Hypothalamus (tissue), 51 donors: ENCODE data around the gene SPAG17.

Source experiments
- DNase-seq, 51 donors: peaks; one replicate each; lab custom pipeline; 2025; lab: John Stamatoyannopoulos, UW

The SPAG17 gene

DNA sequence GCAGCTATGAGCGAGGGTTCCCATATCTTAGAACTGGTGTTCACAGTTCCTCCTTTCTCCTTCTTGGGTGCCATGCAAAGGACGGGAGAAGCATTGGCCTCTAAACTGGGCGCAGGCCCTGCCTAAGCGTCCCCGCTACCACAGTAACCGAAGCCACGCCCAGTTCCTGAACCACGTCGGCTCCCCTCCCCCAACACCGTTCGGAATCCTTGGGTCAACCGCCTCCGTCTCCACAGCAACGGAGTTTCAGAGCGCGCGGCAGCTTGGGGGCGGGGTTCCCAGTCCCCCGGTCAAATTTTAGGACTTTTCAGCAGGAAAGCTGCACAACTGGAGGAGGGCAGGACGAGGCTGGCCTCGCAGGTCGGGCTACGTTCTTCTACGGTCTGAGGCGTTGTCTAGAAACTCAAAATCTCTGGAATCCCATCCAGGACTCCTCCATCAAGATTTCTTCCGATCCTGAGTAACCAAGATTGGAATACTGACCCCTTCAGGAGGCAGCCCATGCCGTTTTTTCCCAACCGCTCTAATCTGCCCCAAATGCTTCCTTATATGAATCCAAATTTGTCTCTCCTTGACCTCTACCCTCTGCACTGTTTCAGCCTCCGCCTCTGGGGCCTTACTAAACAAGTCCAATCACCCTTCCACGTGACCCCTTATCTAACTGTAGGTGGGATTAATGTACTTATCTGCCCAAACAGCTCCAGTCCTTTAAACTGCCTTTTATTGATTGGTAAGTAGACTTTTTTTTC lies at the start of gene SPAG17:
SPAG17 (minus strand) TSS at position 145 of the 749 bp plus-strand sequence; CDS start at position 74, 71 bp downstream.
- DNase-seq, result peak in 37 of 51 donors; percentile 2 to 63 (median 22)

DNA sequence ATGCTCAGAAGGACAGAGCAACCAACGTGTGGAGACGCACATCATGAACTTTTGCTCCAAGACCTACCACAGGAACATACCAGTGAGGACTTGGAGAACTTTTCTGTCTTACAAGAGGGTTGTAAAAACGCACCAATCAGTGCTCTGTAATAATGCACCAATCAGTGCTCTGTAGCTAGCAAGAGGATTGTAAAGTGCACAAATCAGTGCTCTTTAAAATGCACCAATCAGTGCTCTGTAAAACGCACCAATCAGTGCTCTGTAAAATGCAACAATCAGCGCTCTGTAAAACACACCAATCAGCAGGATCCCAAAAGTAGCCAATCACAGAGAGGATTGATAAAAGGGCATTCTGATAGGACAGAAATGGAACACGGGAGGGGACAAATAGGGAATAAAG lies 40.4 kb upstream of the SPAG17 start:
- DNase-seq, result no peak

DNA sequence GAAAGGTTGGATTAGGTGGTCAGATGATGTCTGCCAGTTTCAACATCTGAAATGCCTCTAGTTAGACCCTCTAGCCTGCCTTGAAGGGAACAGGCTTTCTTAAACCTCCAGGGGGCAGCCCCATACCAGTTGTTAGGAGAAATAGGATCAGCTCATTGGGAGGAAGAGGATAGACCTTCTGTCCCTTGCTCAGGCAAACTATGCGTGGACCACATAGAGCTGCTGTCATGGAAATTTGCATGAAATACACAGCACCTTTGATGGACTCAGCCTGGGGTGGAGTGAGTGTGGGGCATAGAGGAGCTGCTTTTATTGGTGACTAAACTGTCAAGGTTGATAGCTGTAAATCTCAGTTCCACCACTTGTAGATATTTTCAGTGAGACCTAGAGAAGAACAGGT lies 38.4 kb upstream of the SPAG17 start:
- peak in 1 of 51 donors; percentile 6 for DNase-seq

DNA sequence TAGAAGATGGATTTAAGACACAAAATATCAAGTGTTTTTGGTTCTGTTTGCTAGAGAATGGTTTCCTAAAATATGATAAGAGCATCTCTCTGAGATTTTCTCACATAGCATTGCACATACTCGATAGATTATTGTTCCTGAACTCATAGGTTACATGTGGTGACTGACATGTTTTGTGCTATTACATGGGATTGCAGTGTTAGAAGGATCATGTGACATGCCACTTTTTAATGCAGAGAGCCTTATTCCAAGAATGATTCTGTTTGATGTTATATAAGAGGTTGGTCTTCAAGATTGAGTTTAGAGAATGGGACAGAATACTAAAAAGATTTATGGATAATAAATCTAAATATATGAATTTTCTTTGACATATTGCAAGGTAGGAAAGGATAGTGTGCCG lies 34.4 kb upstream of the SPAG17 start:
- DNase-seq, result no peak

DNA sequence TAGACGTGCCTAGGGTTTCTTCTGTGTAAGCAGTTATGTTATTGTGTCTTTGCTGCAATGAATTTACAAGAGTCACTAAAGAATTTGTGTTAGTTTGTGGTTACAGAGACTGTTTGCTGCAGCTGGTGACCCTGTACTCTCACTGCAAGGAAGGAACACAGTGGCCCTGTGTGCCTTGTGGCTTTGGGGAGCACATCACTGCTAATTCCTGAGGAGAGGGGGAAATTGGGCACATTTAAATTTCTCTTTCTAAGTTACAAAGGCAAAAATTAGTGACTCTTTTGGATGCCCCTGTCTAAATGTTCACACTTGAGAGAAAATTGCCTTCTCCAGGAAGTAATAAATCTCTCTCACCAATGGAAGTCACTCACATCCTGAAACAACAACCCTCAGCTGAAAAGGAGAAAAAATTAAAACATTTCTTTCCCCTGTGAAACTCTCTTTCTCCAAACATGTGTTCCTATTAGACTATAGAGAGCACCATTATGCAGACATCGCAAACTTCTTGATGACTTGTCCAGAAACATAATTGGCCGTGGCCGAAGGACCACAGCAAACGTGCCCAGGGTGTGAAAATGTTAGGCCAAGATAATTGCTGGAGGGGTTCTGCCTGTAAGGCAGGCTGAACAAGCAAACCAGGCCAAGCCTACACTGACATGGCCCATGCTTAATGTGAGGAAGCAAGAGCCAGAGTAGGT lies 32.3 kb upstream of the SPAG17 start:
- no peak for DNase-seq

DNA sequence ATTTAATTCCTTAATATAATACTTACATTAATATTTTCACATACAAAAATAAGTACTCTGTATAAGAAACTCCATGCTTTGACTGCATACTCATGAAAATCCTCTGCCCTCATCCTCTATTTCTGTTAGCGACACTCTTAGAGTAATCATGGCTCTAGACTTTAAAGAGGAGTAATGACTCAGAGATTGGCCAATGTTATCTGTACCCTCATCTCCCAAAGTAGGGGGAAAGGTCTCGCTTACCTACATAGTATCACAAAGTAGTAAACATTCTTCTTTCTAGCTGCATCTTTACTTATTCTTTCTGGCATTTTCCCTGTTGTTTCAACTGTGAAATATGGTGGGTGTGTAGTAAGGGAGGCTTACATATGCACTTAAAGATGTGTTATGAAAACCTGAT lies 29.8 kb upstream of the SPAG17 start:
- no peak for DNase-seq

DNA sequence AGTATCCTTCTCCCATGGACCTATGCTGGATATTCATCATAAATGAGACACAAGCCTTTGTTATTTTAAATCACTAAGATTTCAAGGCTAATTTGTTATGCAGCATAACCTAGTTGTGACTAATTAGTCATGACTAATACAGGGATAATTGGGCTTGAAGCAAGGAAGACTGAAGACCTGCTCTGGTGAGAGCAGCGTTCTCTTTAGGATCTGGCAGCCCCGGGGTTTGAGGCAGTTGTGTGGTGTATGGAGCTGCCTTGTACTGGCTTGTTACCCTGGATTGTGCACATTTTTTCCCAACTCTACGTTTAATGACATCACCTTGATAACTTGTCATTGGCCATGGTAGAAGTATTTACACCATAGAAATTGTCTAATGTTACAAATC lies 25.7 kb upstream of the SPAG17 start:
- no peak for DNase-seq

DNA sequence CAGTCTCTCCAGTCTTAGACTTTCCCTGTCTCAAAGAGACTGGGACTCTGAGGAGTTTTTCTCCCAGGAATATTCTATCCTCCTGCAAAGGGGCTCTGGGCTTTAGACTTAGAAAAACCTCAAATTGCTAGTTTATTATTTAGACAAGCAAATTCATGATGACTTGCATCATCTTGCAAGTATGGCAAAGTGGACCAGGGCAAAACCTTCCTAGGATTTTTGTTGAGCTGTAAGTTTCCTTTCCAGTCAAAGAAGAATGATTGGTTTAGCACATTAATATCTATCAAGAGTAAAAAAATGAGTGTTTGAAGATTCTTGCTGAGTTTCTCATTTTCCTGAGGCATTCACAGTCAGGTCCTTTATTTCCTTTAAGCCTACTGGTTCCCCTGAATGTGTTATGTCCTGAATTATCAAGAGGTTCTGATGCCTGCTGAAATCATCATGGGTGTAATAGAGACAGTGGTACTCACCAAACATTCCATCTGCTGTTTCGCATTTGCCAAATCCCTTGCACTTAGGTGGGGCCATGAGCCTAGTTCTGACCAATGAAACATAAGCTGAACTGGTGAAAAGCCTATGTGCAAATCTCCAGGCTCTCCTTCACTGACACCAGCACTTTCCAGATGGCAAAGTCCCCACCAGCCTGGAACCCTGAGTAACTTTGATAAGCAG lies 25.2 kb upstream of the SPAG17 start:
- DNase-seq, result no peak

DNA sequence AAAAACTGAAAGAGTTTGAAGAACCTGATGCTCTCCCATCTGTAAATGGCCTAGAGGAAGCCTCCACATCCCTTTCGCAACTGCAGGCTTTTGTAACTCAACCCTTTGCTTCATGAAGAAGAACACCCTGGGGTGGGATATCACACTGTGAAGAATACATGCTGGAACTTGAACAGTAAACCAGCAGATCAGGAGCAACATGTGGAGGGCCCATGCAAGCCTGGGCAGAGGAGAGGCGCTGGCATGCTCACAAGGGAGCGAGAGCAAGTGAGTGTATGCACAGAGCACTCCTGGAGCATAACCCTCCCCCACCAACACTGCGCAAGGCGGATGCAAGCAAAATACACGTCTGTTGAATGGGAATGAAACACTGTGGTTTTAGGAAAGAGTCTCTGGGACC lies 24.6 kb upstream of the SPAG17 start:
- DNase-seq, result no peak

DNA sequence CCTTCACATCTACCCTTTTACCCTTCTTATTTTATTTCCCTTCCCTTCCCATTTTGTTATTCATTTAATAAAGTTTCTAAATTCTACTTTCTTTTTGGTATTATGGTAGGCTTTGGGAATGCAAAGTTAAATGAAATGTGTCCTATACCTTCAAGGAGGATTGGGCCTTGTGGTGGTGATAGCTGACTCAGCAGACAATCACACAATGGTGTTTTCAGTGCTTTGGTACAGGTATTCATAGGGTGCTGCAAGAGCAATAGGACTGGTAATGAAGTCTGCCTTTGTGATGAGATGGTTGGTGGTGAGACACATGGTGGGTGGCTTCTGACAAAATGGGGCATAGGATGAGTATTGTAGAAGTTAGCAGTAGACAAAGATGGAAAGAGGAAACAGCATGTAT lies 21.9 kb upstream of the SPAG17 start:
- no peak for DNase-seq

DNA sequence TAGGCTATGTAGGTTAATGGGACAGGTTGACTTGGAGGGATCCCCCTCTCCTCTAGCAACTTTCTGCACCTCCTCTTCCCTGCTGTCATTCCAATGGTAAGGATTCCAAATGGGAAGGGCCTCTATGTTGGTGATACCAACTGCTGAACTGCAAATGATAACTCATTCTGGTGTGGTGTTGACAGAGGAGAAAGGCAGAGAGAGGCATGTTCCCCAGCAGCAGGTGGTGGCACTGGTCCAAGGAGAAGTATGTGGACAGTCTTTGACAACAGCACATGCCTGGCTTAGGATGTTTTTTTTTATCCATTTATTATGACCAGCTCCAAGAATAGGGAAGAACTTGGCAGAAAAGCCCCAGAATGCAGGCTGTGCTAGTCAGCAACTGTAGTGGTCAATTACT lies 19.6 kb upstream of the SPAG17 start:
- no peak for DNase-seq

DNA sequence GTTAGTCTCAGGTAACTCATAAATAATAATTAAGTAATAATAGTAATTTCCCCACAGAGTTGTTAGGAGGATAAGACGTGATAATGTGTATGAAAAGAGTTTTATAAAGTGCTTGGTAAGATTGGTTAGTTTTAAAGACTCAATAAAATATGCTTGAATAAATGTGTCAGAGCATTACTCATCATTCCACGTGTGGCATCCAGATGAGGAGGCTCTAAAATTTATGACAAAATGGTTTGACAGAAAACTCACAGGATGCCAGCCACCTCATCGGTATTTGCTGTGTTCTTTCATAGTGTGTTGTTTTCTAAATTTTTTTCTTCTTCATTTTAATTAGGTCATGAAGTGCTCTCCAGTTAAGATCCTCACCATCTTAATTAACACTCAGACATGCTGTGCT lies 19.1 kb upstream of the SPAG17 start:
- no peak for DNase-seq

DNA sequence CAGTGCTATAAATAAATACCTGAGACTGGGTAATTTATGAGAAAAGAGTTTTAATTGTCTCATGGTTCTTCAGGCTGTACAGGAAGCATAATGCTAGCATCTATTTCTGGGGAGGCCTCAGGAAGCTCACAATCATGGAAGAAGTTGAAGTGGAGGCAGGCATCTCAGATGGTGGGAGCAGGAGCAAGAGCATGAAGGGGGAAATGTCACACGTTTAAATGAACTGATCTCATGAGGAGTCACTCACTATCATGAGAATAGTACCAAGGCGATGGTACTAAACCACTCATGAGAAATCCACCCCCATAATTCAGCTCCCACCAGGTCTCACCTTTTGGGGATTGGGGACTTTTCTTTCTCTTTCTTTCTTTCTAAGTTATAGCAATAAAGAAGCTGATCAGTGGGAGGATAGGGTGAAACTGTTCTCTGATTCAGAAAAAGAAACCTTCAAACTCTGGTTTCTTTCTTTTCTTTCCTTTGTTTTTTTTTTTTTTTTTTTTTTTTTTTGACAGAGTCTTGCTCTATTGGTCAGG lies 17.1 kb upstream of the SPAG17 start:
- no peak for DNase-seq

DNA sequence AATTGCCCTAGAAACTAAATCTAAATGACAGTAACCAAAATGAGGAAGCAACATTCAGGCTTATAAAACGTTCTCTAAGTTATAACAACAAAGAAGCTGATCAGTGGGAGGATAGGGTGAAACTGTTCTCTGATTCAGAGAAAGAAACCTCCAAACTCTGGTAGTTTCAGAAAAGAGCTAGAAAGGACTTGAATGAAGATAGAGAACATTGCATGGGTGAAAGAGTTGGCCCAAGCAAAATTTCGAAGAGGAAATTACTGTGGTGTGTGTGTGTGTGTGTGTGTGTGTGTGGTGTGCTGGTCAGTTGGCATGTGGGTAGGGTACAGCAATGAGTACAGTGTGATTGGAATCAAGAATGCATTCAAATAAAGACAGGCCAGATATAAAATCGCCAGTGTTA lies 16.5 kb upstream of the SPAG17 start:
- DNase-seq, result no peak

DNA sequence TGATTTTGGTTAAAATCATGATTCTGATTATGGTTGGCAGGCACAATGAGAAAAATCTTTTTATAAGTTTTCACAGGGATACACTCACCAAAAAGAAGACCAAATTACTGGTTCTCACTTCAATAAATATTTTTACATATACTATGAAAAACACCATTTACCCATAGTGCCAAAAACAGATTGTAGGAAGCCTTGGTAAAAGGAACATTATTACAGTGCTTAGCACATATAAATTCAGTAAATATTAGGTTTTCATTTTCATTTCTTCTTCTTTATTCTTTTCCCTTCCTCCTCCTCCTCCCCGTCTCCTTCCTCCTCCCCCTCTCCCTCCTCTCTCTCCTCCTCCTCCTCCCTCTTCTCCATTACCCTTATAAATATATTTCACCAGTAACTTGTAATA lies 15.8 kb upstream of the SPAG17 start:
- DNase-seq, result no peak

DNA sequence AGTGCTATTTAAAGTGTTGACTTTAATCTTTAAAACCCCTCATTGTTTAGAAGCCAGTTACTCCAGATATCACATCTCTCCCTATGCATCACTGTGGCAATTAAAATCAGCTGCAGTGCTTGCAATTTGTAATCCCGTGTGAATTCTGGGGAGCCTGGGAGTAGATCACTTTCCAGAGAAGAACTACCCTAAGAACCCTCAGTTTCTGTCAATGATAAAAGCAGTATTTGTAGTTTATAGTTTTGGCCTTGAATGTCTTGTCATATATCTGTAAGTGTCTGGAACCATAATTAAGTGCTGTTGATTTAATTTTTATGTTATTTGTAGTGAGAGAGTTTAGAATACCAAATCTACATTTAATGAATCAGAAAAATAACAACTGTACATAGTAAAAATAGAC lies 5.5 kb upstream of the SPAG17 start:
- DNase-seq, result no peak

DNA sequence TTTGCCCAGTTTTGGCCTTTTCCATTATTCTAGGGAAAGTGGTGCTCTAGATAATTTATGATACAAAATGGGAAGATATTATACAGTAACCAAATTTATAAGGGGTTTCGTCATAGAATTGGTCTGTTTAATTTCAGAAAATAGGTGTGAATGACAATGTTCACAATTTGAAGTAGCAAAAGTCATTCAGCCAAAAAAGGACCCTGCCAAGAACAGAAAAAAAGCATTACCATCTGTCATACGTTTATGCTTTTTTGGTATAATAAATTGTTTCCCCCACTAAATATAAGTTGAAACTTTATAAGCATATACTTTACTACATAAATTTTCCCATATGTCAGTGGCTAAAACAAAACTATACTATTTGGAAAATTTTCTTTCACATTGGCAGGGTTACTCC lies 4.5 kb upstream of the SPAG17 start:
- no peak for DNase-seq

DNA sequence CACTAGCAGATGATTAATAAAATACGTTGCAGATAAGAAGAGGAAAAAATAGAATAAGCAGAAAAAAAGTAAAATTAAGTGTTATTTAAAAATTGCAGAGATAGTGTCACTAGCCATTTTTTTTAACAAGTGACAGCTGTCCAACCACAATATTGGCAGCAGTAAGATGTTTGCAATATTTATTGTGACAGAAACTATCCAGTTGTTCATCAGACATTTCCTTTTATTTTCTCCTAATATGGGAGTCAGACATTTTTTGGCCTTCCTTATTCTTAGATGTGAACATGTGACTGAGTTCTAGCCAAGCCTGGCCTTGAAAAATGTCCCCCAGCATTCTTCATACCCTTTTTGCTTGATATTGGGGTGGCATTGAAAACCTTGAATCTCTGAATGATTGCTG lies 3.4 kb upstream of the SPAG17 start:
- no peak for DNase-seq

DNA sequence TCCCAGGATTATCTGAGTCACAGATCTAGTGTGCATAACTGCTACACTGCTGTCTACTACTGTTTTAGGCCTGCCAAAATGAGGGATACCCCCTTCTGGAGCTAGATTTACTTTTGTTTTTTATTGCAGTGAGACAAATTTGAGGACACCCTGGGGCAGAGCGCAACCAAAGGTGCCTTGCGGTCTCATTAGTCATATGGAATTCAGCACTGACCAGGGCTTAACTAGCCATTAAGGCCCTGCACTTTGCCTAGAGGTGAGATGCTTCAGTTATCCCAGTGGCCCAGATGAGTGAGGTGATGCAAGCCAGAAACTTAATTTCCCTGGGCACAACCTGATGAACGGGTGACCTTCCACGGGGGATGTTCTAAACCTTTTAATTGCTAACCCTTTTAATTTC lies 998 bp upstream of the SPAG17 start:
- peak in 1 of 51 donors; percentile 0 for DNase-seq

DNA sequence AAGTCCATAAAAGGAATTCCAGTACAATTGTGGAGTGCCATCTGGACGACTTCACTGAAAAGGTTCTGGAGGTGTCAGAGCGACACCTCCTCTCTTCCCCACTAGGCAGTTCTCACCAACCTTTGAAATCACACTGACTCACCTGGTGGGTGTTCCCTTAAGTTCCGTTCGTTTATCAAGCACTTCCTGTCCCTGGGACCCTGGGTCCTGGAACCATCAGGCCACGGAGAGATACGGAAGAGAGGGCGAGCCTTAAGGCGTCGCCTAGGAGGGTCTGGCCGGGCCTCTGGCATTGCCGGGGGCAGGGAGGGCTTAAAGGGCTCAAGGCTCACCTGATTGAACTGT lies 317 bp downstream of the SPAG17 start:
- peak in 1 of 51 donors; percentile 9 for DNase-seq

DNA sequence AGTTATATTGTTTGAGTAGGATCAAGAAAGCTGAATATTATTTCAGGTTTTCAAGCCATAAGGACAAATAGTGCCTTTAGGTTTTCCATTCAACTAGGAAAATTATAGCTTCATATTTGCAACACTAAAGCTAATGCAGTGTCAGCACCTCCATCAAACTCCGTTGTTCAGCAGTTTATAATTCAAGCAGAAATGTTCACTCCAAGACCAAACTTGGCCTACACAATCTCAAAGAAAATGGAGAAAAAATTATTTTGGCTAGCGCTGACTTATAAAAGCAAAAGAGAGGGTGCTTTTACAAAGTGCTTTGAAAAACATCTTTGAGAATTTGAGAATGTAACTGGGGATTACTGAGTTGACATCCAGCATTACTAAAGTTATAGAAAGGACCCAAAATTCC lies 1.4 kb downstream of the SPAG17 start:
- no peak for DNase-seq

DNA sequence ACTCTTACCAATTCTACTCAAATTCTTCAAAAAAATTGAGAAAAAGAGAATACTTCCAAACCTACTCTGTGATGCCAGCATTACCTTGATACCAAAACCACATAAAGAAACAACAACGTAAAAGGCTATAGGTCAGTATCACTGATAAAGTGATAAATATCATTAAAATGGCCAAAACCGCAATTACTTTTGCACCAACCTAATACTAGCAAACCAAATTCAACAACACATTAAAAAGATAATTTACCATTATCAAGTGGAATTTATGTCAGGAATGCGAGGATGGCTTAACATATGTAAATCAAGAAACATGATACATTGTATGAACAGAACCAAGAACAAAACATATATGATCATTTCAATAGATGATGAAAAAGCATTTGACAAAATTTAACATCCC lies 7.0 kb downstream of the SPAG17 start:
- no peak for DNase-seq
